Neural progenitor cell (in vitro differentiated cells): ENCODE results near the gene HTT. TPM values are rescaled to one million over a fixed set of nuclear protein-coding genes. Genes with fewer than 3 reads are reported as not detected.
A peak's percentile ranks its signal among the peaks of the same experiment; 100 is the strongest.

Source experiments
- DNase-seq: peaks from one replicate; pipeline ENCODE4 v3.0.0-alpha.2; 2016; ENCODE audit warnings: low spot score
- H2AFZ ChIP-seq: fragments of 200-600 bp; sonication (generic); replicated peaks from 2 replicates; pipeline ENCODE4 v1.6.1; 2016; ENCODE audit warnings: antibody characterized with exemption
- H3F3A ChIP-seq: fragments of 200-600 bp; sonication (generic); 2 replicates; pipeline ENCODE4 v1.6.1; 2016; ENCODE audit warnings: antibody characterized with exemption, low read depth
- H3K27ac ChIP-seq: fragments of 200-600 bp; sonication (generic); 2 replicates; pipeline ENCODE4 v1.5.1; 2016; ENCODE audit warnings: mild to moderate bottlenecking
- H3K27me3 ChIP-seq: fragments of 200-600 bp; sonication (generic); 2 replicates; pipeline ENCODE4 v1.6.1; 2016; ENCODE audit warnings: mild to moderate bottlenecking, moderate library complexity
- H3K36me3 ChIP-seq: fragments of 200-600 bp; sonication (generic); 2 replicates; pipeline ENCODE4 v1.5.1; 2016
- H3K4me1 ChIP-seq: fragments of 200-600 bp; sonication (generic); 2 replicates; pipeline ENCODE4 v1.6.1; 2016; ENCODE audit warnings: mixed run types
- H3K4me2 ChIP-seq: fragments of 200-600 bp; sonication (generic); 2 replicates; pipeline ENCODE4 v1.6.1; 2016
- H3K4me3 ChIP-seq: fragments of 200-600 bp; sonication (generic); 2 replicates; pipeline ENCODE4 v1.5.1; 2016
- H3K79me2 ChIP-seq: fragments of 200-600 bp; sonication (generic); 2 replicates; pipeline ENCODE4 v1.6.1; 2016; ENCODE audit warnings: low read depth
- H3K9ac ChIP-seq: fragments of 200-600 bp; sonication (generic); 2 replicates; pipeline ENCODE4 v1.6.1; 2016
- H3K9me3 ChIP-seq: fragments of 200-600 bp; sonication (generic); 2 replicates; pipeline ENCODE4 v1.5.1; 2016; ENCODE audit warnings: low read depth
- H4K20me1 ChIP-seq: fragments of 200-600 bp; sonication (generic); 2 replicates; pipeline ENCODE4 v1.6.1; 2016; ENCODE audit warnings: low read depth
- H3K27ac Mint-ChIP-seq: 3 replicates; pipeline ENCODE4 v1.8.0; 2021; ENCODE audit warnings: mixed read lengths
- H3K27me3 Mint-ChIP-seq: 2 replicates; pipeline ENCODE4 v1.8.0; 2022; ENCODE audit warnings: low read depth, mild to moderate bottlenecking, inconsistent platforms, moderate library complexity, mixed read lengths; ENCODE audit not compliant: insufficient read depth
- H3K36me3 Mint-ChIP-seq: 3 replicates; pipeline ENCODE4 v1.8.0; 2021; ENCODE audit warnings: mixed read lengths
- H3K4me1 Mint-ChIP-seq: 3 replicates; pipeline ENCODE4 v1.8.0; 2021; ENCODE audit warnings: mixed read lengths
- H3K4me3 Mint-ChIP-seq: 3 replicates; pipeline ENCODE4 v1.8.0; 2021; ENCODE audit warnings: mild to moderate bottlenecking, moderate library complexity, mixed read lengths
- H3K9me3 Mint-ChIP-seq: 3 replicates; pipeline ENCODE4 v1.8.0; 2020; ENCODE audit warnings: mixed read lengths
- EZH2 ChIP-seq: fragments of 200-600 bp; sonication (generic); IDR thresholded peaks from 2 replicates; pipeline ENCODE4 v1.6.1; 2017; ENCODE audit warnings: antibody characterized with exemption, mild to moderate bottlenecking, moderate library complexity
- EZH2phosphoT487 ChIP-seq: fragments of 200-600 bp; sonication (generic); IDR thresholded peaks from 2 replicates; pipeline ENCODE4 v1.6.1; 2017; ENCODE audit warnings: antibody characterized with exemption
- total RNA-seq: library from RNA; depleted of rRNA; stranded (reverse); fragments of >200 nt; gene quantifications from 2 replicates; pipeline ENCODE4 v1.2.3, GENCODE V29; 2015; ENCODE audit warnings: low replicate concordance
- TF ChIP-seq, protein P1 (sequence below): fragments of 200-600 bp; sonication (generic); IDR thresholded peaks from 2 replicates; pipeline ENCODE4 v1.5.1; 2017; ENCODE audit warnings: antibody characterized with exemption, mild to moderate bottlenecking

HTT gene
- total RNA-seq, 1 donor from 2014 or later, result 38.9 TPM

DNA sequence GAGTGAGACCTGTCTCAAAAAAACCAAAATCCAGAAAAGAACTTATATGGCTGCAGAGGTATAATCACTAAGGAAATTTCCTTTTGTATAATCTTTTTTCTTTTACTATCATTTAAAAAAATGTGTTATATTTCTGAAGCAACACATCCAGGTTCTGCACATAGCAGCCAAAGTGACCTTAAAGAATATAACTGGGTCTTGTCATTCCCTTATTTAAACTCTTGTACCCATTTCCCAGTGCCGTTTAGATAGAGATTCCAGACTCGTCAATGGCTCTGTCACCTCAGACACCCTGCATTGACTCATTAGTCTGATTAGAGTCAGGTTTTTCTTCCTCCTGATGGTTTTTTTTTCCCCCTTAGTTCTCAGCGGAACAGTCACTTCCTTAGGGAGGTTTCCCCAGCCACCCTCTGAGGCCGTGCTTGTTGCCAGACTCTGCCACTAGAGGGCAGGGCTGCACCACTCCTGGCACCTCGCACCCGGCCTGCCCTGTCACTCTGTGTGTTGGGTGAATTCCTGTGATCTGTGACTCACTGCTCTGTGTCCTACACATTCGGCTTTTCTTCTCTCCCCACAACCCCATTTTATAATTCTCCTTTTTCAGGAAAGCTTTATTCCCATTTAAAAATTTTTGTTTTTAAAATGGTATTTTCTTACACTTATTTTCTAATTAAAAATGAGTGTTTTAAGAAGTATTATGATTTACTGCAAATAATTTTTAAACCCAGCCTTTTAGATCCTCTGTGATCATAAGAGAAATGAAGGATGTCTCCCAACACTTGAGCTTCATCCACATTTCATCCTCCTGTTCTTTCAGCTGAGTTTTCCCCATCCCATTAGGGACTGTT lies 32.1 kb downstream of the HTT start:
- TF ChIP-seq, protein P1, sequence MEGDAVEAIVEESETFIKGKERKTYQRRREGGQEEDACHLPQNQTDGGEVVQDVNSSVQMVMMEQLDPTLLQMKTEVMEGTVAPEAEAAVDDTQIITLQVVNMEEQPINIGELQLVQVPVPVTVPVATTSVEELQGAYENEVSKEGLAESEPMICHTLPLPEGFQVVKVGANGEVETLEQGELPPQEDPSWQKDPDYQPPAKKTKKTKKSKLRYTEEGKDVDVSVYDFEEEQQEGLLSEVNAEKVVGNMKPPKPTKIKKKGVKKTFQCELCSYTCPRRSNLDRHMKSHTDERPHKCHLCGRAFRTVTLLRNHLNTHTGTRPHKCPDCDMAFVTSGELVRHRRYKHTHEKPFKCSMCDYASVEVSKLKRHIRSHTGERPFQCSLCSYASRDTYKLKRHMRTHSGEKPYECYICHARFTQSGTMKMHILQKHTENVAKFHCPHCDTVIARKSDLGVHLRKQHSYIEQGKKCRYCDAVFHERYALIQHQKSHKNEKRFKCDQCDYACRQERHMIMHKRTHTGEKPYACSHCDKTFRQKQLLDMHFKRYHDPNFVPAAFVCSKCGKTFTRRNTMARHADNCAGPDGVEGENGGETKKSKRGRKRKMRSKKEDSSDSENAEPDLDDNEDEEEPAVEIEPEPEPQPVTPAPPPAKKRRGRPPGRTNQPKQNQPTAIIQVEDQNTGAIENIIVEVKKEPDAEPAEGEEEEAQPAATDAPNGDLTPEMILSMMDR, result peak; percentile 98
- TF ChIP-seq EZH2phosphoT487, result no peak
- H3K9me3 Mint-ChIP-seq, result no peaks in the 10 kb centered on the region
- peaks cover 8% of the 10 kb centered on the region for H3F3A ChIP-seq
- H3K27ac ChIP-seq, result no peak overlapping the region
- H3K4me3 Mint-ChIP-seq, result no peak overlapping the region
- H3K36me3 Mint-ChIP-seq, result peaks cover 34% of the 10 kb centered on the region
- no peak overlapping the region for H3K4me3 ChIP-seq
- peaks cover 2% of the 10 kb centered on the region for H3K27me3 Mint-ChIP-seq
- H2AFZ ChIP-seq, result no peak overlapping the region
- no peaks in the 10 kb centered on the region for H3K79me2 ChIP-seq
- no peaks in the 10 kb centered on the region for H3K4me1 ChIP-seq
- H3K9me3 ChIP-seq, result no peaks in the 10 kb centered on the region
- H3K27ac Mint-ChIP-seq, result no peak overlapping the region
- H3K27me3 ChIP-seq, result no peaks in the 10 kb centered on the region
- peaks cover 12% of the 10 kb centered on the region for H4K20me1 ChIP-seq
- H3K36me3 ChIP-seq, result no peaks in the 10 kb centered on the region
- no peak overlapping the region for H3K9ac ChIP-seq
- peak; percentile 87 for DNase-seq
- H3K4me2 ChIP-seq, result no peak overlapping the region
- H3K4me1 Mint-ChIP-seq, result peaks cover 4% of the 10 kb centered on the region

GRCh38 chr4:3107271-3107670 lies 32.8 kb downstream of the HTT start:
- Mint-ChIP-seq H3K27ac (no peak overlapping the region), H3K4me3 (no peak overlapping the region), H3K4me1 (peaks cover 4% of the 10 kb centered on the region), H3K36me3 (peaks cover 38% of the 10 kb centered on the region), H3K9me3 (no peaks in the 10 kb centered on the region), H3K27me3 (peaks cover 2% of the 10 kb centered on the region)
- no peaks in the 10 kb centered on the region for H3K36me3 ChIP-seq
- no peaks in the 10 kb centered on the region for H3K27me3 ChIP-seq
- H3K4me3 ChIP-seq, result no peak overlapping the region
- H3K9me3 ChIP-seq, result no peaks in the 10 kb centered on the region
- no peaks in the 10 kb centered on the region for H3K4me1 ChIP-seq
- H3K79me2 ChIP-seq, result no peaks in the 10 kb centered on the region
- H2AFZ ChIP-seq, result no peak overlapping the region
- H4K20me1 ChIP-seq, result peaks cover 12% of the 10 kb centered on the region
- H3K27ac ChIP-seq, result no peak overlapping the region
- no peak for DNase-seq
- no peak overlapping the region for H3K9ac ChIP-seq
- H3K4me2 ChIP-seq, result no peak overlapping the region
- TF ChIP-seq EZH2, result no peak
- TF ChIP-seq EZH2phosphoT487, result no peak
- TF ChIP-seq, protein P1, result no peak
- peaks cover 8% of the 10 kb centered on the region for H3F3A ChIP-seq

DNA sequence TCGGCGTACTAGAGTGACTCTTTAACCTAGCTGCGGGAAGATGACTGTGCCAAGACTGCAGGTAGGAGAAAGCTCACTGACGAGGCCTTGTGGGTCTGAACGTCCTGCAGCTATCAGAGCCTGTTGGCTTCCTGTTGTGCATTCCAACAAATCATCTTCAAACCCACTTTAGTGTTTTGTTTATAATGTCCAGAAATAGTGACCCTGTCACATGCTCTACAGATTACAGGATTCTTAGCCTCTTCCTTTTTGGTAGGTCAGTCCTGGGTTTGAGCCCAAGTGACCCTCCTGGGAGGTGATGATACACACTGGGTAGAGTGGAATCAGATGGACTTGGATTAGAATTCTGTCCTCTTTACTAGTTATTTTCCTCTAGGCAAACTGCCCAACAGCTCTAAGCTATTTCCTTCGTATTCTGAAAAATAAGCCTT lies 33.2 kb downstream of the HTT start:
- Histone ChIP-seq H4K20me1 (peaks cover 12% of the 10 kb centered on the region), H3K27ac (no peak overlapping the region), H3K4me1 (no peaks in the 10 kb centered on the region), H3K36me3 (no peaks in the 10 kb centered on the region), H3K79me2 (no peaks in the 10 kb centered on the region), H2AFZ (no peak overlapping the region), H3F3A (peaks cover 8% of the 10 kb centered on the region), H3K27me3 (no peaks in the 10 kb centered on the region), H3K4me2 (no peak overlapping the region), H3K4me3 (no peak overlapping the region), H3K9ac (no peak overlapping the region), H3K9me3 (no peaks in the 10 kb centered on the region)
- Mint-ChIP-seq H3K36me3 (peaks cover 40% of the 10 kb centered on the region), H3K4me1 (peaks cover 4% of the 10 kb centered on the region), H3K27ac (no peak overlapping the region), H3K9me3 (no peaks in the 10 kb centered on the region), H3K4me3 (no peak overlapping the region), H3K27me3 (peaks cover 2% of the 10 kb centered on the region)
- DNase-seq, result no peak
- TF ChIP-seq EZH2phosphoT487 (no peak), EZH2 (no peak)
- TF ChIP-seq, protein P1, result no peak
